ENCODE results near the gene EMP1.

EMP1 gene

GRCh38 chr12:13197526-13198143, 1.1 kb downstream of the EMP1 start:
- DNase-seq (ENCODE audit: low read depth) = no peak

DNA sequence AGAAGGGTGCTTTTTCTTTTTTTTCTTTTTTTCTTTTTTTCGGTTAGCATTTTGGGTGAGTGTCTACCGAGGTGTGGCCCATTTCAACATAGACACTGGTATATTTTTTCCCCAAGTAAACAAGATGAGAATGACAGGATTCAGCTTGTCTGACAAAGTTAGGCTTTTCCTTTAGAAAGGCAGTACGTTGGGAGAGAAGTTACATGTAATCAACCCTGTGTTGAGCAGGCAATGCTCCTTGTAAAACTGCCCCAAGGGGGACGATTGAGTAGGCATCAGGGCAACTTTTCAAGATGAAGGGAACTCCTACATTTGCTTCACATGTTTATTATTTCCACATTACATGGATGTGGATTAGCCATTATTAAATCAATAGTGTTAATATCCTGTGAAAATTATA, 1.7 kb downstream of the EMP1 start:
- no peak for DNase-seq (ENCODE audit: low read depth)

DNA sequence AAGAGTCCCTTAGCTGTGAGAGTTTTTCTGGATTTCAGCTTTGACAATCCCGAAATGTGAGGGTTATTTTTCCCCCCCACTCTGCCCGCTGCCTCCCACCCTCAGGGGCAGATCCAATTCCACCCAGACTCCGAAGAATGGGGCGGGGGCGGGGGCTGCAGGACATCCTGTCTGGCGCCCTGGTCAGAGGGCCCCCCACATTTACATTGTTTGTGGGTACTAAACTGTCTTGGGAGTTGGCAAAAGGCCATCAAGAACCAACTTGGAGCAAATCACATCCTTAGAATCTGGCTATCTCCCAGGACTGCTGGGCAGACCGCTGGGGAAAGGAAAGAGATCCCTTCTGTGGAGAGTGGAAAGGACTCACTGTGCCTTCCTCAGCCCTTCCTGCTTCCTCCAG, 2.4 kb downstream of the EMP1 start:
- DNase-seq (ENCODE audit: low read depth) = no peak

GRCh38 chr12:13199592-13199991, 3.1 kb downstream of the EMP1 start:
- no peak for DNase-seq (ENCODE audit: low read depth)

- no peak for DNase-seq (ENCODE audit: low read depth)
These were observed 4.3 kb downstream of the EMP1 start for GRCh38 chr12:13200841-13201240.

DNA sequence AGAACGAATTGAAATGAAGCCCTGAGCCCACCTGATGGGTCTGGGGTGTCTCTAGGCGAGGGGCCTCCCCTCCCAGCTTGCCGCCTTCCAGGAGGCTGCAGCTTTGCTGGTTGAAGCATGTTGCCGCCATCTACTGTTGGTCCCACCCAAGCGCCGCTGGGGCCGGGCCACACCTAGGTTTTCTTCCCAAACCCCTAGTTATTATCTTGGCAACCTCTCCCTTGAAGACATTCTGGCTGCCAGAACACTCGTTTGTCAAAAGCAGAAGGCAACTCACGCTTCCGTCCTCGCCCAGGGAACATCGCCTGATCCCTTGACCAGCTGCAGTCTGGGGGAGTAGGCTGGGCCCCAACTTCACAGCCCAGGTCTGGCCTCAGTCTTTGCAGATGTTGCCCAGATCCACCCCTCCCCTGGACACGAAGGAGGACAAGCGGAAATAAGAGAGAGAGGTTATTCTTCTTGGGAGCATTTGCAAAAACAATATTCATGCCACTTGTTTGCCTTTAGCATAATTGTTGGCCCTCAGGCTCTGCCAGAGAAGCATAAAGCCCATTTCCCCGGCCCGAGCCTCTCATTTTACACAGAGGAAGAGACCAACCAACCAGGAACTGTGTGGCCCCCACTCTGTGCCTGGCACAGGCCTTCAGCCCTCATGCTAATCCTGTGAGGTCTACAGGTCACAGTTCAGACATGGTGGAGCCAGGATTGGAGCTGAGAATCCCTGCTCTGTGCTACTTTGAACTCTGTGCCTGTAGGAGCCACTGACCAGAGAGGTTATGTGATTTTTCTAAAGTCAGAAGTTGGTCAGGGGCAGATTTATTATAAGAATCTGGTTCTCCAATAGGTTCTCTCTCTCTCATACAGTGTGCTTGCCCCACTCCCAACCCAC, 6.8 kb downstream of the EMP1 start:
- DNase-seq (ENCODE audit: low read depth) = no peak

DNA sequence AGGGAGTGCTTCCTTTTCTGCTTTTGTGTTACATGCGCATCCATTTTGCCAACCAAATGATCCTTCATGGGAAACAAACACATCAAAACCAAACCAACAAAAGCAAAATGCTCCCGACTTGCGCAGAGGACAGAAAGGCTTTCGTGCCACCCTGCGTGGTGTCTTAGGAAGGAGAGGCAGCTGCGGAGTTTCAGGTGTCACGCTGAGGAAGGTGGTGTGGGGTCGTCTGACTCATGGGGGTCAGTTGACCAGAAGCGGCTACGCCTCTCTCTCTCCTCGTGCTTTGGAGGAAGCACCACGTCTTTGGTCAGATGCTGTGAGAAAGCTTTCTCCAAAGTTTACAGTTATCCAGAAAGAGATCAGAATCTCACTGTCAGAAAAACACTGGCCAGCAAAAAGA, 7.9 kb downstream of the EMP1 start:
- no peak for DNase-seq (ENCODE audit: low read depth)

- peak; percentile 95 for DNase-seq (ENCODE audit: low read depth)
These were observed 9.5 kb downstream of the EMP1 start for GRCh38 chr12:13205809-13206559.

DNA sequence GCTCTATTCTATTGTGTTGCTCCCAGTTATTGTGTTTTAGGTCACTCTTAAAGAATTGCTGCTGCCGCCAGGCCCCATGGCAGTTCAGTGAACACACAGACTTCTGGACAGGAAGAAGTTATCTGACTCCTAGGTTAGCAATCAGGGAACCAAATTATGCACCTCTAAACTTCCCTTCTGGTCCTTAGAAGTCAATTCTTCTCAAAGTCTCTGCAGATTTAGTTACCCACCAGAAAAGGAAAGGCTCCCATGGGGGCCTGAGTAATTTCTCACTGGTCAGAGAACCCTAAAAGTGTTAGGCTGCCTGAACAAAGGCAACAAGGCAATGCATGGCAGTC, 10.0 kb downstream of the EMP1 start:
- DNase-seq (ENCODE audit: low read depth) = no peak

DNA sequence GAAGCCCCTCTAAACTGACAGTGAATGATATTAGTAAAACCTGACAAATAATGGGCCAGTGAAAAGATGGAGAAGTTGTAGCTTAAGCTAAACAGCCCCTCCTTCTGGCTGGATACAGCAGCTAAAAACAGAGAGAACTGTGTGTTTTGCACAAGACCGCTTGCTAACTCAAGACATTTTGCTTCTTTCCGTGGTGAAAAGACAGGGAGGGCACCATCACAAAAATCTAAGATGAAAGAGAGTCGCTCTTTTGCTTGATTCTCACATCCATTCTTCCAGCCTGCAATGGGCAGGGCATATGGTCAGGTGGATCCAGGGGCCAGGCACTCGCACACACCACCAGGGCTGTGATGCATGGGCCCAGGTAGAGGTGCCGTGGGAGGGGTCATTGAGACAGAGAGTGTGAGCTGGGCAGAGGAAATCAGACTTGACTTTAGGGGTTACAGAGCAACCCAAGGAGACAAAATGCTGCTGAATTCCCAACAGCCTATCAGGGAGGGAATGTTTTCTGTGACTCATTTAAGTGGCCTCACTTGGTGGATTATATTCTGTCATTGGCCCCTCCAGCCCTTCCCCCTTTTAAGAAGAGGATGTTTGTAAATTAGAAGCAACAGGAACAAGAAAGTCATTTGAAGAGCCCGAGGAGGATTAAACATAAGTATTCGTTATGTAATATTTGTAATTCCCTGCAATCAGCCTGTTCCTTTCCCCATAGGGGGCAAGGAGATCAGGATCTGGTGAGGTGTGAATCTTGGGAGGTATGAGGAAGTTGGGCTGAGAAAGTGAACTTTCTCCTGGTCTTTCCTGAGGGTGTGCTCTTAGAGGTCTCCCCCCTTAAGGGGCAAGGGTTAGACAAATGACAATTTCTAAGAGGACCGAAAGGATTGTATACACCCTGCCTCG, 12.3 kb downstream of the EMP1 start:
- DNase-seq (ENCODE audit: low read depth) = peak; percentile 60

GRCh38 chr12:13209436-13210235, 13.1 kb downstream of the EMP1 start:
- DNase-seq (ENCODE audit: low read depth) = no peak

DNA sequence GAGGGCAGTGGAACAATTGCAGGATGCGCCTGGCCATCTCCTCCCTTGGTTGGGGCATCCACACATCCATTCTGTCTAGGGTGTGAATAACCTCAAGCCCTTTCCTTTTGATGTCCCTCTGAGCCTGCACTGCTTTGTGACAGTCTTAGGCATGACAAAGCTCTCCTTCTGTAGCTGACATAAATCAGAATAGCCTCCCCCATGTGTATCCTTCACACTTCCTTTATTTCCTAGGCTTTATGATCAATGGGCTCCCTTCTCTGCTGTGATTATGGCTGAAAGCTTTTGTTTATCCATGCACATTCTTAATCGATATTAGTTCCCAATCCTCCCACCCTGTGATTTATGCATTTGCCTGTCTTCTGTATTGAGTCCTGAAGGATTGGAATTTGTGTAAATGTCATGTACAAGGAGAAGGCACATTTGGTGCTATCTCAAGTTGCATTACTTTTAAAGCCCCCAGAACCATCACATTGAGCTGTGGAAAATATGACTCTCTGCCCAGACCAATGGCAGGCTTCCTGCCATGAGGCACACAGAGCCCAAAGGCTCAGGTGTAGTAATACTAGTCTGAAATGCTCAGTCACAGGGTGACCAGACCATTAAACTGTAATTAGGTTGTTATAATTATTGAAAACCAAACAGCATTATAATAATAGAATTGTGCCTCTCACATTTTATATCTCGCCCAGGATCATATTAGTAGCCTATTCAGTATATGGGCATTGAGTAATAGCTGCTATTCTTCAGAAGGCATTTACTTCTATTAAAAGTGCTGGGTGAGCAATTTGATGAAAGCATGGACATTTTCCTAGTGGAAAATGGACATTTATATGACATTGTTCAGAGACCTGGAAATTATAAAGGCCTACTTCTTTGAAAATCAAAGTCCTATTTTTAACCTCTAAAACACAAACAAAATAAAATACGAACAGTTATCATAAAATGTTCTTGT, 14.0 kb downstream of the EMP1 start:
- no peak for DNase-seq (ENCODE audit: low read depth)

DNA sequence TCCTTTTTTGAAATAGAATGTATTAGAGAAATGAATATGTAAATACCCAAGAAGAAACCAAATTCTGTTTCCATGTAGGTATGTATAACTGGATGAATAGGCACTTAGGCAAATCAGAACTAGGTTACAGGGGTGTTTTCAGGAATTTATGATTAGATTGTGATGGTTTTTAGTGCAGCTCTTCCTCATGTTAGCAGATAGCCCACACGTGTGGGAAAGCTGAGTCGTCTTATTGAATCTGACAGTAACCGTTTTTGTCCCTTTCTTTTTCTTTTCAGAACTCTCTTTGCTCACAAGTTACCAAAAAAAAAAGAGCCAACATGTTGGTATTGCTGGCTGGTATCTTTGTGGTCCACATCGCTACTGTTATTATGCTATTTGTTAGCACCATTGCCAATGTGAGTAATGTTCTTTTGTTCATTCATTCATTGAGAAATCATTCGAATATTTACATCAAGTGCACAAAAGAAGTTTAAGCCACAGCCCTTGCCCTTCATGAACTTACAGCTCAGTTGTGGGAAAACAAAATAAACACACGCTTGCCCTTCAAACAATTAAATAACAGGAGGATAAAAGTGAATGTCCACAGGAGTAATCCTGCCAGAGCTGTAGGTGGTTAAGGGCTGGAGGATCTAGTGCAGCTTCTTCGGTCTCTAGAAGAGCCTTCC, 14.8 kb downstream of the EMP1 start:
- peak; percentile 58 for DNase-seq (ENCODE audit: low read depth)

GRCh38 chr12:13211859-13212664, 15.5 kb downstream of the EMP1 start:
- DNase-seq (ENCODE audit: low read depth) = peak; percentile 63

DNA sequence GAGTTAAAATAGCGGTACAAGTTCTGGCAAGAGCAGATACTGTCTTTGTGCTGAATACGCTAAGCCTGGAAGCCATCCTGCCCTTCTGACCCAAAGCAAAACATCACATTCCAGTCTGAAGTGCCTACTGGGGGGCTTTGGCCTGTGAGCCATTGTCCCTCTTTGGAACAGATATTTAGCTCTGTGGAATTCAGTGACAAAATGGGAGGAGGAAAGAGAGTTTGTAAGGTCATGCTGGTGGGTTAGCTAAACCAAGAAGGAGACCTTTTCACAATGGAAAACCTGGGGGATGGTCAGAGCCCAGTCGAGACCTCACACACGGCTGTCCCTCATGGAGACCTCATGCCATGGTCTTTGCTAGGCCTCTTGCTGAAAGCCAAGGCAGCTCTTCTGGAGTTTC, 18.5 kb downstream of the EMP1 start:
- DNase-seq (ENCODE audit: low read depth) = no peak

DNA sequence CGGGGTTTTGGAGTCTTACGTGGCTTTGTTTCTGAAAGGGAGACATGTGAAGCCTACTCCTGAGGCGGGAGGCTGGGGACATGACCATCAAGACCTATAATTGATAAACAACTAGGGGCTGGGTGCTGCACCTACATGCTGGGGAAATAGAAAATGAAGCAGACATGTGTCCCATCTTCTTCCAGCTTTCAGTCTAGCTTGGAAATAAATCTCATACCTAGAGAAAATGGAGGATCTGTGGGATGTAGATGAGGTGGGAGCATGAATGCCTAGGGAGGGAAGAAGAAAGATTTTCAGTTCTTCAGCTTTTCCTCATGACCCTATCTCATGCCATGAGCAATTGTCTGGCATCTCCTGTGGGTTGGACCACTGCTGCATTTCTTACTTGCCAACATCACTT, 22.1 kb downstream of the EMP1 start:
- no peak for DNase-seq (ENCODE audit: low read depth)

GRCh38 chr12:13219320-13219719, 22.8 kb downstream of the EMP1 start:
- no peak for DNase-seq (ENCODE audit: low read depth)

DNA sequence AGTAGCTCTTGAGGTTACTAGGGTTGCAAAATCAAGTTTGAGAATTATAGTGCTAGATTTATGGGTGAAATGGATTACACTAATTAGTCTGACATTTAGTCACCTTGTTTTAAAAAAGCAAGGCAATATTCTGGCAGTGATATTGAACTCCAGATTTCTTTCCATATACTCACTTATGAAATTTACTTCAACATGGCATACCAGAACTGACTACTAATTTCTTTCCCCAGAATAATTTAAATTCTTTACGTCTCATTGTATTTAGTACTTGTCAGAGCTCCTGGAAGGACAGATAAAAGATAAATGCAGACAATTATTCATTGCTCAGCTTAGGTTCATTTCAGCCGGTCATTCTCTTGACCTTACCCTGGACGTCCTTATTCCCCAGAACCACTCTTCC, 24.3 kb downstream of the EMP1 start:
- DNase-seq (ENCODE audit: low read depth) = peak; percentile 44

DNA sequence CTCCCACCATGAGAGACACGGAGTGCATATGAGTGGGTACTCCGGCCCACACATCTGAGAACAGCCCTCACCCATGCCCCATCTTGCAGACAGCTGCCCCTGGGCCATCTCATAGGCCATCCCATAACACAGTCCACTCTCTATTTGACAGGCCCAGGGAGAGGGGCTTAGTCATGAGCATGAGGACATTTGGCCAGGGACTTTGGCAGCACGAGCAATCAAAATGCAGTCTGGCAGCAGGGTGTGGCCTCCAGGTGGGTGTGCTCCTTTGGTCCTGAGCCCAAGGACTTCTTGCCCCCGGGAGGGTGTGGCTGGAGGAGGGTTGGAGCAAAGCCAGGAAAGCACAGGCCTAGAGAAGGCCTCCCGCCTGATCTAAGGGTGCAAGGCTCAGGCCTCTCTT, 25.6 kb downstream of the EMP1 start:
- DNase-seq (ENCODE audit: low read depth) = no peak
